Activated CD4-positive, alpha-beta T cell treated with anti-CD3 and anti-CD28 coated beads, Interleukin-2, amount 50 U/mL, for 16 hours (primary cell): ENCODE results near the gene PFAS.

ENCODE experiments used
- DNase-seq: peaks from one replicate; pipeline ENCODE4 v3.0.0-alpha.2; 2020

The PFAS gene

GRCh38 chr17:8300627-8301242 lies 51.6 kb downstream of the PFAS start:
- DNase-seq: peak; percentile 73

GRCh38 chr17:8310601-8311123 lies 61.6 kb downstream of the PFAS start:
- no peak for DNase-seq

- DNase-seq: no peak
Measured at GRCh38 chr17:8311131-8311790, 62.2 kb downstream of the PFAS start.

DNA sequence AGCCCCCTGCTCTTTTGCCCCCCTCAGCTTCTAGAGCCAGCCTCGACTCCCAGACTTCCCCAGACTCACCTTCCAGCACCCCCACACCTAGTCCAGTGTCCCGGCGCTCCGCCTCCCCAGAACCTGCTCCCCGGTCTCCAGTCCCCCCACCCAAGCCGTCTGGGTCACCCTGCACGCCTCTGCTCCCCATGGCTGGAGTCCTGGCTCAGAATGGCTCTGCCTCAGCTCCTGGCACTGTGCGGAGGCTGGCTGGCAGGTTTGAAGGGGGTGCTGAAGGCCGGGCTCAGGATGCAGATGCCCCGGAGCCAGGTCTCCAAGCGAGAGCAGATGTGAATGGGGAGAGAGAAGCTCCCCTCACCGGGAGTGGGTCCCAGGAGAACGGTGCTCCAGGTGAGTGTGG lies 63.2 kb downstream of the PFAS start:
- no peak for DNase-seq

- DNase-seq: no peak
Measured at GRCh38 chr17:8312726-8313600, 63.9 kb downstream of the PFAS start.

GRCh38 chr17:8314797-8315763 lies 66.0 kb downstream of the PFAS start:
- DNase-seq: no peak

GRCh38 chr17:8315764-8316217 lies 66.7 kb downstream of the PFAS start:
- DNase-seq: no peak

- no peak for DNase-seq
Measured at GRCh38 chr17:8318010-8318935, 69.2 kb downstream of the PFAS start.
